ENCODE data around the gene ZMIZ1.

DNA sequence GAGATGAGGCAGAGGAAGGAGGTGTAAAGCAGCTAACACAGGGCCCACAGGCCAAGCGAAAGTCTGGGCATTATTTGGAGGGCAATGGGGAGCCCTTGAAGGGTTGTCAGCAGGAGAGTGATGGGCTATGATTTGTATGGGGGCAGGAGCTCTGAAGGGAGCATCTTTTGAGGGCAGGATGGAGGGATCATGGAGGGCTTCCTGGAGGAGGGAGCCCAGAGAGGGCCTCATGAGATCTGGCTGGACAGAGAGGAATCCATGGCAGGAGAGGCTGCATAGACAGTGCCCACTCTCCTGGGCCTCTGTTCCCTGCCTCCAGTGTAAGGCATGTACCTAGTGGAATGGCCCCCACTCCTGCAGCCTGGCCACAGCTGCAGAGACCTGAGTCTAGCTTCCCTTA, 141.9 kb downstream of the ZMIZ1 start:
- TF ChIP-seq, protein P1, sequence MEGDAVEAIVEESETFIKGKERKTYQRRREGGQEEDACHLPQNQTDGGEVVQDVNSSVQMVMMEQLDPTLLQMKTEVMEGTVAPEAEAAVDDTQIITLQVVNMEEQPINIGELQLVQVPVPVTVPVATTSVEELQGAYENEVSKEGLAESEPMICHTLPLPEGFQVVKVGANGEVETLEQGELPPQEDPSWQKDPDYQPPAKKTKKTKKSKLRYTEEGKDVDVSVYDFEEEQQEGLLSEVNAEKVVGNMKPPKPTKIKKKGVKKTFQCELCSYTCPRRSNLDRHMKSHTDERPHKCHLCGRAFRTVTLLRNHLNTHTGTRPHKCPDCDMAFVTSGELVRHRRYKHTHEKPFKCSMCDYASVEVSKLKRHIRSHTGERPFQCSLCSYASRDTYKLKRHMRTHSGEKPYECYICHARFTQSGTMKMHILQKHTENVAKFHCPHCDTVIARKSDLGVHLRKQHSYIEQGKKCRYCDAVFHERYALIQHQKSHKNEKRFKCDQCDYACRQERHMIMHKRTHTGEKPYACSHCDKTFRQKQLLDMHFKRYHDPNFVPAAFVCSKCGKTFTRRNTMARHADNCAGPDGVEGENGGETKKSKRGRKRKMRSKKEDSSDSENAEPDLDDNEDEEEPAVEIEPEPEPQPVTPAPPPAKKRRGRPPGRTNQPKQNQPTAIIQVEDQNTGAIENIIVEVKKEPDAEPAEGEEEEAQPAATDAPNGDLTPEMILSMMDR (conservative IDR thresholded peaks at IDR 0.05; ENCODE audit: low read length), result no peak
- TF ChIP-seq EZH2phosphoT487 (IDR thresholded peaks at IDR 0.05; ENCODE audit: borderline replicate concordance), result no peak

Data from Loucy (cell line).